Neutrophil (primary cell): ENCODE measurements around the gene FAM156A.
"Not testable (repeated sequence)": the region's sequence is repeated elsewhere in the genome, so short reads cannot be mapped to it uniquely, and the experiment has no call there.

Experiments used
- H3K27ac ChIP-seq: fragments of 200-600 bp; sonication (generic); 2 replicates; pipeline ENCODE4 v1.5.1; 2016; ENCODE audit warnings: mild to moderate bottlenecking, moderate library complexity
- H3K27me3 ChIP-seq: fragments of 200-600 bp; sonication (generic); 2 replicates; pipeline ENCODE4 v1.6.0; 2016; ENCODE audit warnings: mild to moderate bottlenecking
- H3K36me3 ChIP-seq: fragments of 200-600 bp; sonication (generic); 2 replicates; pipeline ENCODE4 v1.5.1; 2017
- H3K4me1 ChIP-seq, 2 experiments: fragments of 200-600 bp in 1 of 2; sonication (generic) in 1 of 2; 1 replicate in 1 of 2; 2 replicates in 1 of 2; pipeline versions ENCODE4 v1.5.1 to v1.6.1; 2013 to 2016; ENCODE audit warnings: low read depth in 1 of 2, low read length in 1 of 2, mild to moderate bottlenecking in 1 of 2, moderate library complexity in 1 of 2; ENCODE audit not compliant: control insufficient read depth in 1 of 2, insufficient read depth in 1 of 2
- H3K4me3 ChIP-seq, 2 experiments: fragments of 200-600 bp in 1 of 2; sonication (generic) in 1 of 2; 1 replicate in 1 of 2; 2 replicates in 1 of 2; pipeline ENCODE4 v1.5.1; 2013 to 2016; ENCODE audit warnings: low read depth in 1 of 2, low read length in 1 of 2, mild to moderate bottlenecking in 1 of 2, moderate library complexity in 1 of 2
- H3K9me3 ChIP-seq: fragments of 200-600 bp; sonication (generic); 2 replicates; pipeline ENCODE4 v1.5.1; 2016
- TF ChIP-seq, protein P1 (sequence below): fragments of 200-600 bp; sonication (generic); IDR thresholded peaks from 2 replicates; pipeline ENCODE4 v1.5.1; 2016; ENCODE audit warnings: antibody characterized with exemption

Gene FAM156A, protein sequence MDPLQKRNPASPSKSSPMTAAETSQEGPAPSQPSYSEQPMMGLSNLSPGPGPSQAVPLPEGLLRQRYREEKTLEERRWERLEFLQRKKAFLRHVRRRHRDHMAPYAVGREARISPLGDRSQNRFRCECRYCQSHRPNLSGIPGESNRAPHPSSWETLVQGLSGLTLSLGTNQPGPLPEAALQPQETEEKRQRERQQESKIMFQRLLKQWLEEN

DNA sequence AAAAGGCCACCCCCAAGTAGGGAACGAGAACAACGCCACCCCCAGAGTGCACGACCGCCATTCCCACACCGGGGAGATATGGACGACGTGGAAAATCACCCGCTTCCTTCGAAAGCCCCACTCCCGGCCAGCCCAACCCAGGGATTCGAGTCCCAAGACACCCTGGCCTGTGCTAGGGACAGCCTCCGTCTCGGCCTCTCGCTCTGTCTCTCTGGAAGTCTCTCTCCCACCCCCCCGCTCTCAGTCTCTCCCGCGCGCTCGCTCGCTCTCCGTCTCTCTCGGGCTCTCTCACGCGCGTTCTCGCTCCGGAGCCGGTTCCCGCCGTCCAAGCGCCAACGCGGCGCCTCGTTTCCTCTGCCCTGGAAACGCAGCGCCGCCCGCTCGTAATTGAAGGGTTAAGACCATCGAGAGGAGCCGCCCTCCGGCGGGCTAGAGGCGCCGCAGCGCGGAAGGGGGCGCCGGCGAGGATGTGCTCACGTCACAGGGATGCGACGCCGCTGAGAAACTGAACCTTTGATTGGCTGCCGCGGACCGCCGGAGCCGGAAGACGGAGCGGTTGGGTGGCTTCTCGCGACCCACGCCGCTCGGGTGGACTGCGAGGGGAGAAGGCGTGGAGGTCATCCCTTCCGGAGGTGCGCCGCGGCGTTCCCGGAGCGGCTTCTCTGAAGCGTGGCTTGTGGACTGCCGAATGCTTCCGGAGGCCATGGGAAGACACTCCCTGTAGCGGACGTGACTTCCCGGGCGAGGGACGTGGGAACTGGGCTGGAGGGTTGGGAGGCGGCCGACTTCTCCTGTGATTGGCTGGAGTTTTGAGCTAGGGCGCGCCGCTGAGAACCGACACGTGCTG lies at the start of gene FAM156A:
Gene FAM156A, minus strand, starts transcription at position 406 of the 847 bp plus-strand sequence. CDS start 9,930 bp downstream, outside the sequence.
- H3K27me3 ChIP-seq, H3K4me3 ChIP-seq, H3K36me3 ChIP-seq, H3K27ac ChIP-seq, H3K4me1 ChIP-seq, H3K9me3 ChIP-seq: not testable (repeated sequence)

DNA sequence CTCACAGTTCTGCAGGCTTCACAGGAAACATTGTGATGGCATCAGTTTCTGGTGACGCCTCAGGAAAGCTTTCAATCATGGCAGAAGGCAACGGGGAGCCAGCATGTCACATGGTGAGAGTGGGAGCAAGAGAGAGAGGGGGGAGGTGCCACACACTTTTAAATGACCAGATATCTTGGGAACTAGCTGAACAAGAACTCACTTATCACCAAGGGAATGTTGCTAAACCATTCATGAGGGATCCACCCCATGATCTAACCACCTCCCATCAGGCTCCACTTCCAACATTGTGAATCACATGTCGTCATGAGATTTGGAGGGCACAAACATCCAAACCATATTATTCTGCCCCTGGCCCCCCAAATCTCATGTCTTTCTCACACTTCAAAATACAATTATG lies 47.0 kb upstream of the FAM156A start:
- Histone ChIP-seq H3K27me3 (peaks cover 15% of the 10 kb centered on the region), H3K4me3 (no peak overlapping the region), H3K36me3 (no peaks in the 10 kb centered on the region), H3K27ac (no peak overlapping the region), H3K4me1 (peaks cover 0 to 3% of the 10 kb centered on the region in 2 experiments), H3K9me3 (no peaks in the 10 kb centered on the region)
- TF ChIP-seq, protein P1, sequence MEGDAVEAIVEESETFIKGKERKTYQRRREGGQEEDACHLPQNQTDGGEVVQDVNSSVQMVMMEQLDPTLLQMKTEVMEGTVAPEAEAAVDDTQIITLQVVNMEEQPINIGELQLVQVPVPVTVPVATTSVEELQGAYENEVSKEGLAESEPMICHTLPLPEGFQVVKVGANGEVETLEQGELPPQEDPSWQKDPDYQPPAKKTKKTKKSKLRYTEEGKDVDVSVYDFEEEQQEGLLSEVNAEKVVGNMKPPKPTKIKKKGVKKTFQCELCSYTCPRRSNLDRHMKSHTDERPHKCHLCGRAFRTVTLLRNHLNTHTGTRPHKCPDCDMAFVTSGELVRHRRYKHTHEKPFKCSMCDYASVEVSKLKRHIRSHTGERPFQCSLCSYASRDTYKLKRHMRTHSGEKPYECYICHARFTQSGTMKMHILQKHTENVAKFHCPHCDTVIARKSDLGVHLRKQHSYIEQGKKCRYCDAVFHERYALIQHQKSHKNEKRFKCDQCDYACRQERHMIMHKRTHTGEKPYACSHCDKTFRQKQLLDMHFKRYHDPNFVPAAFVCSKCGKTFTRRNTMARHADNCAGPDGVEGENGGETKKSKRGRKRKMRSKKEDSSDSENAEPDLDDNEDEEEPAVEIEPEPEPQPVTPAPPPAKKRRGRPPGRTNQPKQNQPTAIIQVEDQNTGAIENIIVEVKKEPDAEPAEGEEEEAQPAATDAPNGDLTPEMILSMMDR = no peak

DNA sequence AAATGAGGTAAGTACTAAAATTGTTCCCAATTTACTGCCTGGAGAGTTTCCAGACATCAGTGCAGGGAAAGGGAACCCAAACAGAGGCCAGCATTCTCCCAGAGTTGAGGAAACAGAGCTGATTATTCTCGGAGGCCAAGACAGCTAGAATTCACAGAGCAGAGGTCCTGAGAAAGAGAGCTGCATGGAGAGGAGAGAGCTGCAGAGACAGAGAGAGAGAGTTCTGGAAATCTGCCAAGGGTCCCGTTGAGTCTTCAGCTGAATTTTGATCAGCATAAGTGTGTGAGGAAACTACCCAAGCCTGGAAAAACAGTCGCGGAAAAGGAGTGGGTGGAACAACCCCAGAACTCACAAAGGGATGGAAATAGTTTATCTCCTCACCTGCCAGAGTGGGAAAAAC lies 46.5 kb upstream of the FAM156A start:
- TF ChIP-seq, protein P1 = no peak
- Histone ChIP-seq H3K27me3 (peaks cover 21% of the 10 kb centered on the region), H3K36me3 (no peaks in the 10 kb centered on the region), H3K4me3 (no peak overlapping the region), H3K9me3 (no peaks in the 10 kb centered on the region), H3K27ac (no peak overlapping the region), H3K4me1 (peaks cover 0 to 3% of the 10 kb centered on the region in 2 experiments)

DNA sequence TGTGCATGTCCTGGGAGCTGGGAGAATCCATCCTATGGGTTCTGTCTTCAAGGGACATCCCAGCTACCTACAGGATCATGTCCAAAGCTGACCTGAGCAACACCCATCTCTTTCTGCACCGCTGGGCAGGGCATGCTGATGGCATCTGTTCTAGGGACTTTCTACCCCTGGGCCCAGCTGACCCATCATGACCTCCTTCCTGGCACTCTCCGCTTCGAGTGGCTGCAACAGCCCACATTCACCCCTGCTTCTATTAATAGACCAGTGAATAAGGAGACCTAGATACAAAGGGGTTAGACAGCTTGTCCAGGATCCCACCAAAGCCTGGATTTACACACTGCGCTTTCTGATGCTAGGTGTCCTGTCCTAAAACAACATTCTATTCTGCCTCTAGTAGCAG lies 45.7 kb upstream of the FAM156A start:
- peaks cover 0 to 3% of the 10 kb centered on the region in 2 experiments for H3K4me1 ChIP-seq
- no peak overlapping the region for H3K4me3 ChIP-seq
- H3K36me3 ChIP-seq = no peaks in the 10 kb centered on the region
- TF ChIP-seq, protein P1 = no peak
- no peaks in the 10 kb centered on the region for H3K9me3 ChIP-seq
- H3K27me3 ChIP-seq = peaks cover 25% of the 10 kb centered on the region
- no peak overlapping the region for H3K27ac ChIP-seq

DNA sequence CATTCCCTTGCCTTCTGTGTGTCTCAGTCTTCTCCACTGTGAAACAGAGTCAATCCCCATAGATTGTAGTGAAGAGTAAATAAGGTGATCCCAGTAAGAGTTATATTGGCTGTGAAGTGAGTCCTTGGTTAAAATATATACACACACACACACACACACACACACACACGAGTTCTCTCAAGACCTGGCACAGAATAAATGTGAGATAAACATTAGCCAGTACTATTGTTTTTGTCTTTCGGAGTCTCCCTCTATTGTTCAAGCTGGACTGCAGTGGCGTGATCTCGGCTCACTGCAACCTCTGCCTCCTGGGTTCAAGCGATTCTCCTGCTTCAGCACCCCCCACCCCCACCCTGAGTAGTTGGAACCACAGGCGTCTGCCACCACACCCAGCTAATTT lies 44.8 kb upstream of the FAM156A start:
- TF ChIP-seq, protein P1 = no peak
- H3K4me1 ChIP-seq = peaks cover 0 to 3% of the 10 kb centered on the region in 2 experiments
- H3K9me3 ChIP-seq = no peaks in the 10 kb centered on the region
- H3K4me3 ChIP-seq = no peak overlapping the region
- peaks cover 25% of the 10 kb centered on the region for H3K27me3 ChIP-seq
- no peak overlapping the region for H3K27ac ChIP-seq
- H3K36me3 ChIP-seq = no peaks in the 10 kb centered on the region

DNA sequence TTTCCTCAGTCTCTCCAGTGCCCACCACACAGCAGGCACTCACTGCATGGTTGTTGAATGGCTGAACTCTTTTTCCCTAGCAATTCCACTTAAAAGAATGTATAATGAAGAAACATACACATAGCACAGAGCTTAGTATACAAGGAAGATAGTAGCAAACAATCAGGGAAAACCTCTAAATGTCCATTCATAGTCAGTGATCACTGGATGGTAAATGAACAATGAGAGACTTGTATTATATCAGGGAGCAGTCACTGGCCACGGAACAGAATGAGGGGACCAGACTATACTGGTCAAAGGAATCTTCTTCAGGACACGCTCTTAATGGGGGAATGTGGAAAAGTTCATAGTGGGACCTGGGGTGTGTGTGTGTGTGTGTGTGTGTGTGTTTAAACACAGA lies 43.6 kb upstream of the FAM156A start:
- no peaks in the 10 kb centered on the region for H3K36me3 ChIP-seq
- peaks cover 25% of the 10 kb centered on the region for H3K27me3 ChIP-seq
- no peak overlapping the region for H3K27ac ChIP-seq
- H3K4me3 ChIP-seq = no peak overlapping the region
- H3K4me1 ChIP-seq = peaks cover 0 to 3% of the 10 kb centered on the region in 2 experiments
- TF ChIP-seq, protein P1 = no peak
- H3K9me3 ChIP-seq = no peaks in the 10 kb centered on the region
